Tibial nerve (tissue), 4 donors: Measurements from ENCODE around the gene C11orf97. TPM values are rescaled to one million over a fixed set of nuclear protein-coding genes. Genes with fewer than 3 reads are reported as not detected.

ENCODE experiments used
- DNase-seq, 2 donors: peaks; one replicate each; pipeline ENCODE4 v3.0.0-alpha.2; 2019; ENCODE audit warnings: low spot score in 2 of 2
- H3K27ac ChIP-seq, 4 donors: fragments of 200-600 bp; sonication (generic) in 3 of 4; one replicate each; pipeline ENCODE4 v1.5.1; 2017 to 2019; ENCODE audit warnings: mild to moderate bottlenecking in 1 of 4
- H3K27me3 ChIP-seq, 2 donors: fragments of 200-600 bp; sonication (generic) in 1 of 2; one replicate each; pipeline versions ENCODE4 v1.5.1 to v1.6.0; 2017 to 2019
- H3K36me3 ChIP-seq, 3 donors: fragments of 200-600 bp; sonication (generic); one replicate each; pipeline ENCODE4 v1.5.1; 2018 to 2019
- H3K4me1 ChIP-seq, 4 donors: fragments of 200-600 bp; sonication (generic) in 3 of 4; one replicate each; pipeline ENCODE4 v1.5.1; 2017 to 2019
- H3K4me3 ChIP-seq, 4 donors: fragments of 200-600 bp; sonication (generic) in 3 of 4; one replicate each; pipeline ENCODE4 v1.5.1; 2017 to 2019; ENCODE audit warnings: mild to moderate bottlenecking in 1 of 4, moderate library complexity in 1 of 4
- H3K9me3 ChIP-seq, 4 donors: fragments of 200-600 bp; sonication (generic) in 3 of 4; one replicate each; pipeline ENCODE4 v1.5.1; 2017 to 2019
- EP300 ChIP-seq, 2 donors: sonication (generic); formaldehyde crosslinking; IDR thresholded peaks; one replicate each; pipeline ENCODE4 v1.6.1; 2017; ENCODE audit warnings: antibody characterized with exemption in 2 of 2, mild to moderate bottlenecking in 1 of 2
- POLR2A ChIP-seq, 2 donors: fragments of 450-650 bp; IDR thresholded peaks; one replicate each; pipeline ENCODE4 v1.6.1; 2017; ENCODE audit warnings: antibody characterized with exemption in 2 of 2, mild to moderate bottlenecking in 2 of 2, moderate library complexity in 2 of 2
- WGBS, 2 donors: methylation state at CpG; one replicate each; pipeline ENCODE4 v1.1.5; 2018; 5-methylcytosine and 5-hydroxymethylcytosine counted together
- total RNA-seq, 4 donors: library from RNA; depleted of rRNA; stranded (reverse); fragments of >200 nt; gene quantifications; one replicate each; pipeline ENCODE4 v1.1.0, GENCODE V29; 2016
- TF ChIP-seq, protein P1 (sequence below), 5 experiments: fragments of 200-600 bp in 3 of 5; fragments of 450-650 bp in 2 of 5; sonication (generic) in 3 of 5; IDR thresholded peaks; one replicate each; pipeline ENCODE4 v1.5.1; 2016 to 2019; ENCODE audit warnings: antibody characterized with exemption in 5 of 5, mild to moderate bottlenecking in 3 of 5, moderate library complexity in 2 of 5

The C11orf97 gene
- total RNA-seq, 4 donors from 2014 or later, result not detected

DNA sequence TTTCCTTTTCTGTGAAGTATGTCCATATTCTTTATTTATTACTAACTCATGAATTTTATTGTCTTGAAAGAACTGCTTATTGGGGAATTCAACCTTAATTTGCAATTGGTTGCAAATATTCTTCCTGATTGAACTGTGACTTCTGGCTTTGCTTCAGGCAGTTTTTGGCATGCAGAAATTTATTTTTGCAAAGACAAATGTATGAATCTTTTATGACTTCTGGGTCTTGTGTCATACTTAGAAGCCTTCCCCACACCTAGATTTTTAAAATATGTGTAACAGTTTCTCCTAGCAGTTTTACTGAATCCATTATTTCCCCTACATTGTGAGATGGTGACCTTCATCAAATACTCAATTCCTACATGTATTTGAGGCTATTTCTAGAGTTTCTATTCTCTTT, 30.9 kb upstream of the C11orf97 start:
- no peak for DNase-seq
- Histone ChIP-seq H3K4me1 (no peaks in the 10 kb centered on the region), H3K27me3 (no peaks in the 10 kb centered on the region), H3K36me3 (peaks cover 0 to 74% (median 8%) of the 10 kb centered on the region in 3 donors), H3K27ac (no peak overlapping the region), H3K9me3 (no peaks in the 10 kb centered on the region), H3K4me3 (no peak overlapping the region)
- TF ChIP-seq, protein P1, sequence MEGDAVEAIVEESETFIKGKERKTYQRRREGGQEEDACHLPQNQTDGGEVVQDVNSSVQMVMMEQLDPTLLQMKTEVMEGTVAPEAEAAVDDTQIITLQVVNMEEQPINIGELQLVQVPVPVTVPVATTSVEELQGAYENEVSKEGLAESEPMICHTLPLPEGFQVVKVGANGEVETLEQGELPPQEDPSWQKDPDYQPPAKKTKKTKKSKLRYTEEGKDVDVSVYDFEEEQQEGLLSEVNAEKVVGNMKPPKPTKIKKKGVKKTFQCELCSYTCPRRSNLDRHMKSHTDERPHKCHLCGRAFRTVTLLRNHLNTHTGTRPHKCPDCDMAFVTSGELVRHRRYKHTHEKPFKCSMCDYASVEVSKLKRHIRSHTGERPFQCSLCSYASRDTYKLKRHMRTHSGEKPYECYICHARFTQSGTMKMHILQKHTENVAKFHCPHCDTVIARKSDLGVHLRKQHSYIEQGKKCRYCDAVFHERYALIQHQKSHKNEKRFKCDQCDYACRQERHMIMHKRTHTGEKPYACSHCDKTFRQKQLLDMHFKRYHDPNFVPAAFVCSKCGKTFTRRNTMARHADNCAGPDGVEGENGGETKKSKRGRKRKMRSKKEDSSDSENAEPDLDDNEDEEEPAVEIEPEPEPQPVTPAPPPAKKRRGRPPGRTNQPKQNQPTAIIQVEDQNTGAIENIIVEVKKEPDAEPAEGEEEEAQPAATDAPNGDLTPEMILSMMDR (IDR thresholded peaks at IDR 0.05), result no peak
- TF ChIP-seq EP300 (IDR thresholded peaks at IDR 0.05), result no peak
- no peak for TF ChIP-seq POLR2A (IDR thresholded peaks at IDR 0.05)

DNA sequence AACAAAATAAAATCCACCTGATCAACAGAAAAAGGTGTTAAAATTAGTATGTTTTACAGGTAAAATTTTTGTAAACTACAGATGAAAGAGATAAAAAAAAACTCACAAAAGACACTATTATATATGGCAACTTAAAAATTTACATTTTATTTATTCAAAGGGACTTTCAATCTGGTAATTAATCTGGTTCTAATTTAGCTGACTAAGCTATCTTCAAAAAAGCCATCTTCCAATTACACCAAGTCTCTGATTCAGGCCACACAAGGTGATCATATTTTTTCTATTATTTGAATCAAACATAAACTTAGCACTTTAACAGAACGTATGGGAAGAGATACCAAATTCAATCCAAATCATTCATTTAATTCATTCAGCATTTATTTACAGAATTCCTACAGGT, 26.2 kb upstream of the C11orf97 start:
- Histone ChIP-seq H3K27me3 (no peaks in the 10 kb centered on the region), H3K9me3 (no peaks in the 10 kb centered on the region), H3K4me1 (no peaks in the 10 kb centered on the region), H3K36me3 (peaks cover 0 to 88% (median 0%) of the 10 kb centered on the region in 3 donors), H3K4me3 (no peak overlapping the region), H3K27ac (no peak overlapping the region)
- WGBS, 2 donors, result 71 to 74% methylated on average over 1 of the region's 1 CpG
- DNase-seq, result no peak
- no peak for TF ChIP-seq EP300 (IDR thresholded peaks at IDR 0.05)
- TF ChIP-seq, protein P1 (IDR thresholded peaks at IDR 0.05), result no peak
- no peak for TF ChIP-seq POLR2A (IDR thresholded peaks at IDR 0.05)

DNA sequence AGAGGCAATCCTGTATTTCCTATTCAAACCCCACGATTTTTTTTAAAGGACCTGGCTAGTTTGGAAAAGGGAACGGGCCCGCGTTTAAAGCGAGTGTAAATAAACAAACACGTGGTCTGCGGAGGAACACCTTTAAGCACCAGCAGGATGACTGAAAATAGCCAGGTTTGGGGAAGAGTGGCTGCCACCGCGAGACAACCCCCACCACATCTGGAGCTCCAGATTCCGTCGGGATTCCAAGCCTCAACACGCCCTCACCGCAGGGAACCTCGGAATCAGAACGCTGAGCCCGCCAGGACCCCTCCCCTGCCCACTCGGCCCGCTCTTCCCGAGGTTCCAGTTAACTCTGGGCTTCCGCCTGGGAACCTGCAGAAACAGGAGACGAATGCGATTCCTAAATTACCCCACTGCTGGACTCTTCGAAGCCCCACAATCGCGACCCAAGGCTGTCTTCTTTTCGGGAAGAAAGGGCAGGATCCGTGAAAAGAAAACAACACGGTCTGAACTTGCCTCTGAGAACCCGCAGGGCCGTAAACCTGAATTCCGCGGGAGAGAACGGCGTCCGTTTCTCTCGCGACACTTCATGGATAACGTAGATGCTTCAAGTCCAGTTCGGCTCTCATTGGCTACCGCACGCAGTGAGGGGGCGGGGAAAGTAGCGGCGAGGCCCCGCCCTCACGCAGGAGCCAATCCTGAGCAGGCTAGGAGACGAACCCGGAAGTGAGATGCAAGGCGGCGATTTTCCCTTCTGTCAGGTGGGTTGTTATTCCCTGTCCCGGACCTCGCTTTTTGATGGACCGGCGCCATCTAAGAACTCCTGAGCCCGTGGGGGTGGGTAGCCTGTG, 18.8 kb upstream of the C11orf97 start, which contains the start of the genes ANKRD49 and MRE11:
Gene ANKRD49, plus strand, starts transcription at position 704 of the 845 bp plus-strand sequence. CDS start 2,710 bp downstream, outside the sequence.
Gene MRE11, minus strand, starts transcription at position 564 of the 845 bp plus-strand sequence. CDS start 1,043 bp downstream, outside the sequence.
- TF ChIP-seq EP300 (IDR thresholded peaks at IDR 0.05) (peak in 1 of 2 donors; percentile 80), POLR2A (IDR thresholded peaks at IDR 0.05) (peak; percentile 32 to 45)
- TF ChIP-seq, protein P1 (IDR thresholded peaks at IDR 0.05), result peak in 1 of 5 experiments; percentile 10
- Histone ChIP-seq H3K4me1 (peaks cover 0 to 35% (median 9%) of the 10 kb centered on the region in 4 donors), H3K27ac (peak within 1 kb of the TSS; percentile 37 to 92 (median 84)), H3K4me3 (peak within 1 kb of the TSS; percentile 64 to 98 (median 78)), H3K9me3 (no peaks in the 10 kb centered on the region), H3K36me3 (peaks cover 0 to 40% (median 0%) of the 10 kb centered on the region in 3 donors), H3K27me3 (no peaks in the 10 kb centered on the region)
- 0 to 1% methylated on average over 42 to 55 of the region's 55 CpGs for WGBS, 2 donors
- peak; percentile 96 to 98 for DNase-seq

DNA sequence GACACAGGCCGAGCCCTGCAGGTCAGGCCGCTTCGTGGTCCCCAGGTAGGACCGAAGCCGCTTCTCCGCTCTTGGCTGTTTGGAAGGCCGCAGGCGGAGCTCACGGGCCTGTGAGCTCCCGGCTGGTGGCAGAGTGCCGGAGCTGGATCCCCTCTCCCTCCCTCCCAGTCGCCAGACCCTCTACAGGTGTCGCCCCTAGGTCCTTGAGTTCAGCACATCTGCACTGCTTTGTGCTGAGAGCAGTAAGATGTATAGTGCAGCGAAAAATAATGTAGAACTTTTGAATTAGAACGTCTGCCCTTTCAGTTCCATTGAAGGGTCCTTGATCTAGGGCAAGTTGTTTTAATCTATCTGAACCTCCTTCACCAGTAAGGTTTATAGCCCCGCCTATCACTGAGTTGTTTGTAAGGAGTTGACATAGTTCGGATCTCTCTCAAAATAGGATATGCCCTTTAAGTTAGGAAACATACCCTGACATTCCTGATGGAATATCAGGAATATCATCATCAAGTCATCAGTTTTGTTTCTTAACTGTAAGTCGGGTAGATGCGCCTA, 18.1 kb upstream of the C11orf97 start:
- no peaks in the 10 kb centered on the region for H3K27me3 ChIP-seq
- H3K27ac ChIP-seq, result peak overlapping the region; percentile 37 to 92 (median 84)
- H3K36me3 ChIP-seq, result peaks cover 0 to 40% (median 0%) of the 10 kb centered on the region in 3 donors
- H3K4me1 ChIP-seq, result peaks cover 0 to 35% (median 9%) of the 10 kb centered on the region in 4 donors
- H3K4me3 ChIP-seq, result peak overlapping the region; percentile 64 to 98 (median 78)
- WGBS, 2 donors, result 4 to 12% methylated on average over 7 to 9 of the region's 19 CpGs
- H3K9me3 ChIP-seq, result no peaks in the 10 kb centered on the region
- no peak for DNase-seq
- TF ChIP-seq EP300 (IDR thresholded peaks at IDR 0.05), result no peak
- TF ChIP-seq, protein P1 (IDR thresholded peaks at IDR 0.05), result no peak

DNA sequence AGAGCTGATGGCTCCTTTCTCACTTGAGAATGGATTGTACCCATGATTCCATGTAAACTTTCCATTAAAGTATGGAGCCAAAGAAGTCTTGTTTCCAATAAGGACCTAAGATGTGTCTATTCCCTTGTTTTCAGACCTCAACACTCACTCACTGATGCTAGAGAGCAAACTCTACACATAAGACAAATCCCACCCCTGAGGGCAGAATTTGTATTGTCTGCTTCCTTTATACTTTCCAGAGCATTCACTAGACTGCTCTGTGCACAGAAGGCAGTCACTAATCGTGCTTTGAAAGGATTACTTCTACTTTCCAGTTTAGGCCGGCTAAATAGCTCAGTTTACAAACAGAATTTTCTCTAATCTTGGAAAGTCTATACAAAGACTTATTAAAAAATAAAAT, 12.1 kb upstream of the C11orf97 start:
- Histone ChIP-seq H3K27ac (no peak overlapping the region), H3K36me3 (peaks cover 0 to 52% (median 0%) of the 10 kb centered on the region in 3 donors), H3K9me3 (no peaks in the 10 kb centered on the region), H3K4me1 (peaks cover 0 to 10% (median 0%) of the 10 kb centered on the region in 4 donors), H3K27me3 (no peaks in the 10 kb centered on the region), H3K4me3 (no peak overlapping the region)
- TF ChIP-seq EP300 (IDR thresholded peaks at IDR 0.05) (no peak), POLR2A (IDR thresholded peaks at IDR 0.05) (no peak)
- TF ChIP-seq, protein P1 (IDR thresholded peaks at IDR 0.05), result no peak
- no peak for DNase-seq
- 65 to 75% methylated on average over 2 of the region's 2 CpGs for WGBS, 2 donors
